Panc1 (cell line): ENCODE results near the gene SULT1C3. TPM values are rescaled to one million over a fixed set of nuclear protein-coding genes. Genes with fewer than 3 reads are reported as not detected.

Experiments
- ATAC-seq: fragments of 200-7000 bp; cut with Tn5 transposase; 2 replicates; pipeline ENCODE4 v1.9.1; 2020; ENCODE audit warnings: mild to moderate bottlenecking, moderate library complexity
- BruUV-seq: library from RNA; stranded (reverse); fragments of 400-500 nt; replicated peaks from 2 replicates; lab custom pipeline; 2021; lab: Mats Ljungman, UMichigan
- CTCF ChIA-PET: fragments of 300-600 bp; sonication (Branson Sonifier 250); formaldehyde crosslinking; loops from one replicate; lab custom pipeline; 2022; ENCODE audit warnings: antibody characterized with exemption; lab: Charles Lee
- POLR2A ChIA-PET: fragments of 300-600 bp; sonication (Branson Sonifier 250); formaldehyde crosslinking; loops from one replicate; lab custom pipeline; 2022; ENCODE audit warnings: antibody characterized with exemption; lab: Charles Lee
- DNase-seq: peaks from one replicate; pipeline ENCODE4 v3.0.0-alpha.2; 2010; ENCODE audit warnings: low read depth, low spot score
- H3K27ac ChIP-seq: 2 replicates; pipeline ENCODE4 v1.5.1; 2011; ENCODE audit warnings: mild to moderate bottlenecking, low read length, inconsistent platforms
- H3K27me3 ChIP-seq: fragments of 200-500 bp; sonication (Bioruptor generic); 2 replicates; pipeline ENCODE4 v1.6.0; 2014; ENCODE audit warnings: low read length, inconsistent platforms; ENCODE audit not compliant: control insufficient read depth, insufficient read depth
- H3K36me3 ChIP-seq: fragments of 200-500 bp; sonication (Bioruptor generic); 2 replicates; pipeline ENCODE4 v1.5.1; 2014; ENCODE audit warnings: inconsistent platforms, mild to moderate bottlenecking, low read length, moderate library complexity; ENCODE audit not compliant: control insufficient read depth, insufficient read depth
- H3K4me1 ChIP-seq: 2 replicates; pipeline ENCODE4 v1.5.1; 2011; ENCODE audit warnings: inconsistent platforms, mild to moderate bottlenecking, low read length, moderate library complexity; ENCODE audit not compliant: control insufficient read depth, insufficient read depth
- H3K4me3 ChIP-seq, 2 experiments: 2 replicates each; pipeline ENCODE4 v1.5.1; 2011 to 2012; ENCODE audit warnings: low read depth in 2 of 2, low read length in 2 of 2, mild to moderate bottlenecking in 2 of 2, inconsistent platforms in 1 of 2, moderate library complexity in 1 of 2
- H3K9me3 ChIP-seq: fragments of 200-500 bp; sonication (Bioruptor generic); 2 replicates; pipeline ENCODE4 v1.5.1; 2014; ENCODE audit warnings: low read depth, mild to moderate bottlenecking, inconsistent platforms, low read length, moderate library complexity; ENCODE audit not compliant: control insufficient read depth, insufficient read depth
- POLR2AphosphoS5 ChIP-seq: IDR thresholded peaks from 2 replicates; pipeline ENCODE4 v1.6.1; 2012; ENCODE audit warnings: mild to moderate bottlenecking, low read depth, low read length, moderate library complexity
- SIN3A ChIP-seq: IDR thresholded peaks from 2 replicates; pipeline ENCODE4 v1.6.1; 2012; ENCODE audit warnings: low read depth, mild to moderate bottlenecking, low read length, moderate library complexity, borderline replicate concordance; ENCODE audit not compliant: insufficient read depth
- TCF7L2 ChIP-seq: IDR thresholded peaks from 2 replicates; pipeline ENCODE4 v1.6.1; 2011; ENCODE audit warnings: mild to moderate bottlenecking, low read depth, low read length, inconsistent platforms
- in situ Hi-C: cut with HindIII; loops from 2 replicates; pipeline ENCODE4 v1.10.0; 2016; ENCODE audit warnings: low sequenced_read_pairs, low pct_unique_long_range_greater_than_20kb
- intact Hi-C: fragments of 100-400 bp; cut with micrococcal nuclease; formaldehyde crosslinking; loops from one replicate; pipeline ENCODE4 v1.10.0; 2022; ENCODE audit not compliant: unreplicated experiment
- total RNA-seq: library from RNA; stranded (reverse); gene quantifications from one replicate; pipeline ENCODE4 v1.2.1, GENCODE V29; 2021; ENCODE audit not compliant: unreplicated experiment
- TF ChIP-seq, protein P1 (sequence below), 2 experiments: IDR thresholded peaks; 2 replicates each; pipeline ENCODE4 v1.6.1; 2011 to 2012; ENCODE audit warnings: low read depth in 2 of 2, control low read depth in 1 of 2, low read length in 1 of 2, mild to moderate bottlenecking in 1 of 2, moderate library complexity in 1 of 2; ENCODE audit not compliant: insufficient read depth in 1 of 2
- TF ChIP-seq, protein P2 (sequence below): fragments of 450-650 bp; IDR thresholded peaks from 2 replicates; pipeline ENCODE4 v1.5.1; 2017; ENCODE audit warnings: mild to moderate bottlenecking

SULT1C3 gene
- total RNA-seq, 1 experiment from 2014 or later: not detected

GRCh38 chr2:108304975-108305374 lies 65.2 kb downstream of the SULT1C3 start:
- H3K4me1 ChIP-seq: no peaks in the 10 kb centered on the region
- H3K36me3 ChIP-seq: no peaks in the 10 kb centered on the region
- DNase-seq (no peak), ATAC-seq (no peak)
- in situ Hi-C loops (no loop called here), intact Hi-C loops (no loop called here)
- POLR2A ChIA-PET: no interaction called here
- H3K27ac ChIP-seq: no peak overlapping the region
- H3K27me3 ChIP-seq: peaks cover 3% of the 10 kb centered on the region
- no peak overlapping the region for H3K4me3 ChIP-seq
- CTCF ChIA-PET: no interaction called here
- H3K9me3 ChIP-seq: no peaks in the 10 kb centered on the region
- no TSS peak for BruUV-seq
- TF ChIP-seq, protein P1, sequence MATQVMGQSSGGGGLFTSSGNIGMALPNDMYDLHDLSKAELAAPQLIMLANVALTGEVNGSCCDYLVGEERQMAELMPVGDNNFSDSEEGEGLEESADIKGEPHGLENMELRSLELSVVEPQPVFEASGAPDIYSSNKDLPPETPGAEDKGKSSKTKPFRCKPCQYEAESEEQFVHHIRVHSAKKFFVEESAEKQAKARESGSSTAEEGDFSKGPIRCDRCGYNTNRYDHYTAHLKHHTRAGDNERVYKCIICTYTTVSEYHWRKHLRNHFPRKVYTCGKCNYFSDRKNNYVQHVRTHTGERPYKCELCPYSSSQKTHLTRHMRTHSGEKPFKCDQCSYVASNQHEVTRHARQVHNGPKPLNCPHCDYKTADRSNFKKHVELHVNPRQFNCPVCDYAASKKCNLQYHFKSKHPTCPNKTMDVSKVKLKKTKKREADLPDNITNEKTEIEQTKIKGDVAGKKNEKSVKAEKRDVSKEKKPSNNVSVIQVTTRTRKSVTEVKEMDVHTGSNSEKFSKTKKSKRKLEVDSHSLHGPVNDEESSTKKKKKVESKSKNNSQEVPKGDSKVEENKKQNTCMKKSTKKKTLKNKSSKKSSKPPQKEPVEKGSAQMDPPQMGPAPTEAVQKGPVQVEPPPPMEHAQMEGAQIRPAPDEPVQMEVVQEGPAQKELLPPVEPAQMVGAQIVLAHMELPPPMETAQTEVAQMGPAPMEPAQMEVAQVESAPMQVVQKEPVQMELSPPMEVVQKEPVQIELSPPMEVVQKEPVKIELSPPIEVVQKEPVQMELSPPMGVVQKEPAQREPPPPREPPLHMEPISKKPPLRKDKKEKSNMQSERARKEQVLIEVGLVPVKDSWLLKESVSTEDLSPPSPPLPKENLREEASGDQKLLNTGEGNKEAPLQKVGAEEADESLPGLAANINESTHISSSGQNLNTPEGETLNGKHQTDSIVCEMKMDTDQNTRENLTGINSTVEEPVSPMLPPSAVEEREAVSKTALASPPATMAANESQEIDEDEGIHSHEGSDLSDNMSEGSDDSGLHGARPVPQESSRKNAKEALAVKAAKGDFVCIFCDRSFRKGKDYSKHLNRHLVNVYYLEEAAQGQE (IDR thresholded peaks at IDR 0.05; ENCODE audit: insufficient read depth in 1 of 2, low read depth in 2 of 2, low read length in 1 of 2): no peak
- TF ChIP-seq, protein P2, sequence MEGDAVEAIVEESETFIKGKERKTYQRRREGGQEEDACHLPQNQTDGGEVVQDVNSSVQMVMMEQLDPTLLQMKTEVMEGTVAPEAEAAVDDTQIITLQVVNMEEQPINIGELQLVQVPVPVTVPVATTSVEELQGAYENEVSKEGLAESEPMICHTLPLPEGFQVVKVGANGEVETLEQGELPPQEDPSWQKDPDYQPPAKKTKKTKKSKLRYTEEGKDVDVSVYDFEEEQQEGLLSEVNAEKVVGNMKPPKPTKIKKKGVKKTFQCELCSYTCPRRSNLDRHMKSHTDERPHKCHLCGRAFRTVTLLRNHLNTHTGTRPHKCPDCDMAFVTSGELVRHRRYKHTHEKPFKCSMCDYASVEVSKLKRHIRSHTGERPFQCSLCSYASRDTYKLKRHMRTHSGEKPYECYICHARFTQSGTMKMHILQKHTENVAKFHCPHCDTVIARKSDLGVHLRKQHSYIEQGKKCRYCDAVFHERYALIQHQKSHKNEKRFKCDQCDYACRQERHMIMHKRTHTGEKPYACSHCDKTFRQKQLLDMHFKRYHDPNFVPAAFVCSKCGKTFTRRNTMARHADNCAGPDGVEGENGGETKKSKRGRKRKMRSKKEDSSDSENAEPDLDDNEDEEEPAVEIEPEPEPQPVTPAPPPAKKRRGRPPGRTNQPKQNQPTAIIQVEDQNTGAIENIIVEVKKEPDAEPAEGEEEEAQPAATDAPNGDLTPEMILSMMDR: no peak
- TF ChIP-seq SIN3A (no peak), TCF7L2 (no peak)

DNA sequence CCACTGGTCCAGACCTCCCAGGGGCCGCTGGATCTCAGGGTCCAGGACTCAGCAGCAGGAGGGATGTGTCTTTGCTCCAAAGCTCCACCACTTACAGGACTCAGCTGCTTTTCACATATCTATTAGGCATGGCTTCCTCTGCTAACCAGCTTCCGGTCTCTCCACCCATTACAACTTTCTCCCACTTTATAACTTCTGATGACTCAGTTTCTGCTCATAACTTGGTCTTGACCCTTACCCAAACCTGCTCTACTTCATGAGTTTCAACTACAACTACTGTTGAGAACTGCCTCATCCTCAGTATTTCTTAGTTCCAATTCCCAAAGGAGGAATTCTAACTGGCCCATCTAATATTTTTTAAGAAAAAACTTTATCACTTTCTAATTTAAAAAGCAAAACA lies 66.1 kb downstream of the SULT1C3 start:
- Histone ChIP-seq H3K4me1 (no peaks in the 10 kb centered on the region), H3K36me3 (no peaks in the 10 kb centered on the region), H3K27ac (no peak overlapping the region), H3K9me3 (no peaks in the 10 kb centered on the region), H3K4me3 (no peak overlapping the region), H3K27me3 (peaks cover 5% of the 10 kb centered on the region)
- ATAC-seq (no peak), DNase-seq (no peak)
- in situ Hi-C loops: no loop called here
- CTCF ChIA-PET: no interaction called here
- TF ChIP-seq POLR2AphosphoS5 (no peak), SIN3A (no peak), TCF7L2 (no peak)
- TF ChIP-seq, protein P2: no peak
- TF ChIP-seq, protein P1 (IDR thresholded peaks at IDR 0.05; ENCODE audit: insufficient read depth in 1 of 2, low read depth in 2 of 2, low read length in 1 of 2): no peak
- intact Hi-C loops: no loop called here
- POLR2A ChIA-PET: no interaction called here
- no TSS peak for BruUV-seq
